ENCODE data around the gene FBXL13. TPM values are rescaled to one million over a fixed set of nuclear protein-coding genes. Genes with fewer than 3 reads are reported as not detected.

The FBXL13 gene
- total and polyA plus RNA-seq, 2 experiments from 2014 or later = 1.2 to 2.5 TPM

DNA sequence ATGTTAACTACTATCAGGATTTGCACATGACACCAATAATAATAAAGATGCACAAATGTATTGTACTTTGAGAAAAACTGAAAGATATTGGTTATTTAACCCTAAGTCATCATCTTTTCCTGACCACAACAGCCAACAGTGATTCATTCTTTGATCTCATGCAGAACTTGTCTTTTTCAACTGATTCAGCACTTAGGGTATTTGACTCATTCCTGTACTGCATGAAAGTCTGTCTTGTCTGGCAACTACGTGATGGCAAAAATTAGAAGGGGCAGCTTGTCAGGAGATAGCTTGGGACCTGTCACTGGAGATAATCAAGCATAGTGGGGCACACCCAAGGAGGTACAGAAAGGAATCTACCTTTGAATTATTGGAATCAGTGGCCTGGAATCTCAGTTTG is 239.6 kb downstream of the FBXL13 start:
- H3K9me2 ChIP-seq (ENCODE audit: insufficient read depth) = no peaks in the 10 kb centered on the region
- H3F3A ChIP-seq (replicated peaks; ENCODE audit: low read depth) = no peaks in the 10 kb centered on the region
- Mint-ChIP-seq H3K4me3 (no peak overlapping the region), H3K4me1 (peaks cover 3% of the 10 kb centered on the region; the same call in 2 of the 3 replicates), H3K36me3 (ENCODE audit: low read depth) (no peaks in the 10 kb centered on the region), H3K27me3 (ENCODE audit: insufficient read depth, low read depth, poor library complexity) (no peaks in the 10 kb centered on the region), H3K9me3 (no peaks in the 10 kb centered on the region), H3K27ac (no peak overlapping the region)
- no peak overlapping the region for H3K27ac ChIP-seq (ENCODE audit: low read depth)
- H3K36me3 ChIP-seq (ENCODE audit: insufficient read depth) = no peaks in the 10 kb centered on the region
- no peaks in the 10 kb centered on the region for H3K27me3 ChIP-seq (ENCODE audit: insufficient read depth)
- DNase-seq (ENCODE audit: low spot score) (no peak), ATAC-seq (no peak)
- no peaks in the 10 kb centered on the region for H3K79me2 ChIP-seq (replicated peaks; ENCODE audit: insufficient read depth)
- TF ChIP-seq STAT1 (IDR thresholded peaks at IDR 0.05; ENCODE audit: unreplicated experiment) (no peak), EZH2phosphoT487 (IDR thresholded peaks at IDR 0.05; ENCODE audit: unreplicated experiment) (no peak), NANOG (IDR thresholded peaks at IDR 0.05; ENCODE audit: borderline replicate concordance) (no peak), CREB1 (CRISPR knock-in tag; IDR thresholded peaks at IDR 0.05; ENCODE audit: low read depth) (no peak)
- H3K4me2 ChIP-seq = no peak overlapping the region
- H3K4me3 ChIP-seq = no peak overlapping the region
- no peaks in the 10 kb centered on the region for H4K20me1 ChIP-seq (replicated peaks; ENCODE audit: insufficient read depth)
- no peak overlapping the region for H2AFZ ChIP-seq
- no peaks in the 10 kb centered on the region for H3K4me1 ChIP-seq (ENCODE audit: insufficient read depth)

DNA sequence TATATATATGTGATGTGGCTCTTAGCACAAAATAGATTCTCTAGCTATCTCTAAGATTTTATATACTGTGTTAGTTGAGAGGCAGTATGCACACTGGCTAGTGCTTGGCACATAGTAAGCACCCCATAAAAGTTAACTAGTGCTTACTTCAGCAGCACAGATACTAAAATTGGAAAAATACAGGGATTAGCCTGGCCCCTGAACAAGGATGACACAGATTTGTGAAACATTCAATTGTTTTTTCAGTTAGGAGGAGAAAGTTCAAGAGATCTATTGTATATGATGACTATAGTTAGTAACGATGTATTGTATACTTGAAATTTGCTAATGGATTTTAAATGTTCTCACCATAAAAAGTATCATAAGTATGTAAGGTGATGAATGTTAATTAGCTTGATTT is 240.1 kb downstream of the FBXL13 start:
- Histone ChIP-seq H2AFZ (no peak overlapping the region), H3F3A (replicated peaks; ENCODE audit: low read depth) (no peaks in the 10 kb centered on the region), H3K27ac (ENCODE audit: low read depth) (no peak overlapping the region), H3K4me2 (no peak overlapping the region), H3K4me1 (ENCODE audit: insufficient read depth) (no peaks in the 10 kb centered on the region), H3K4me3 (no peak overlapping the region), H4K20me1 (replicated peaks; ENCODE audit: insufficient read depth) (no peaks in the 10 kb centered on the region), H3K9me2 (ENCODE audit: insufficient read depth) (no peaks in the 10 kb centered on the region), H3K27me3 (ENCODE audit: insufficient read depth) (no peaks in the 10 kb centered on the region), H3K79me2 (replicated peaks; ENCODE audit: insufficient read depth) (no peaks in the 10 kb centered on the region), H3K36me3 (ENCODE audit: insufficient read depth) (no peaks in the 10 kb centered on the region)
- H3K36me3 Mint-ChIP-seq (ENCODE audit: low read depth) = no peaks in the 10 kb centered on the region
- H3K9me3 Mint-ChIP-seq = no peaks in the 10 kb centered on the region
- DNase-seq (ENCODE audit: low spot score) = no peak
- H3K27ac Mint-ChIP-seq = no peak overlapping the region
- ATAC-seq = no peak
- no peak overlapping the region for H3K4me3 Mint-ChIP-seq
- no peak for TF ChIP-seq ZNF331 (CRISPR knock-in tag; IDR thresholded peaks at IDR 0.05; ENCODE audit: low read depth)
- no peak for TF ChIP-seq EZH2 (IDR thresholded peaks at IDR 0.05; ENCODE audit: low read depth, unreplicated experiment)
- no peak for TF ChIP-seq CREB1 (CRISPR knock-in tag; IDR thresholded peaks at IDR 0.05; ENCODE audit: low read depth)
- peaks cover 5% of the 10 kb centered on the region; the same call in 2 of the 3 replicates for H3K4me1 Mint-ChIP-seq
- H3K27me3 Mint-ChIP-seq (ENCODE audit: insufficient read depth, low read depth, poor library complexity) = no peaks in the 10 kb centered on the region

DNA sequence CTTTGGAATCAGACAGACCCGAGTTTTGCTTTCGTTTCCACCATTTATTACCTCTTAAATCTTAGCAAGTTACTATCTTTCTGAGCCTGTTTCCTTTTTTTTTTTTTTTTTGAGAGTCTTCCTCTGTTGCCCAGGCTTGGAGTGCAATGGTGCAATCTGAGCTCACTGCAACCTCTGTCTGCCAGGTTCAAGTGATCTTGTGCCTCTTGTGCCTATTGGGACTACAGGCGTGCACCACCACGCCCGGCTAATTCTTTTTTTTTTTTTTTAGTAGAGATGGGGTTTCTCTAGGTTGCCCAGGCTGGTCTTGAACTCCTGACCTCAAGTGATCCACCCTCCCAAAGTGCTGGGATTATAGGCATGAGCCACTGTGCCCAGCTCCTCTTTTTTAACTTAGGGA is 241.3 kb downstream of the FBXL13 start:
- Histone ChIP-seq H3F3A (replicated peaks; ENCODE audit: low read depth) (no peaks in the 10 kb centered on the region), H2AFZ (no peak overlapping the region), H3K36me3 (ENCODE audit: insufficient read depth) (no peaks in the 10 kb centered on the region), H4K20me1 (replicated peaks; ENCODE audit: insufficient read depth) (no peaks in the 10 kb centered on the region), H3K27ac (ENCODE audit: low read depth) (no peak overlapping the region), H3K27me3 (ENCODE audit: insufficient read depth) (no peaks in the 10 kb centered on the region), H3K4me2 (no peak overlapping the region), H3K4me1 (ENCODE audit: insufficient read depth) (no peaks in the 10 kb centered on the region), H3K9me2 (ENCODE audit: insufficient read depth) (no peaks in the 10 kb centered on the region), H3K79me2 (replicated peaks; ENCODE audit: insufficient read depth) (no peaks in the 10 kb centered on the region), H3K4me3 (no peak overlapping the region)
- Mint-ChIP-seq H3K27ac (no peak overlapping the region), H3K27me3 (ENCODE audit: insufficient read depth, low read depth, poor library complexity) (no peaks in the 10 kb centered on the region), H3K9me3 (no peaks in the 10 kb centered on the region), H3K4me3 (no peak overlapping the region), H3K4me1 (peaks cover 9% of the 10 kb centered on the region; the same call in 2 of the 3 replicates), H3K36me3 (ENCODE audit: low read depth) (no peaks in the 10 kb centered on the region)
- no peak for ATAC-seq
- no peak for DNase-seq (ENCODE audit: low spot score)
- TF ChIP-seq JUNB (IDR thresholded peaks at IDR 0.05; ENCODE audit: unreplicated experiment) (no peak), ZNF114 (CRISPR knock-in tag; IDR thresholded peaks at IDR 0.05) (no peak), NANOG (IDR thresholded peaks at IDR 0.05; ENCODE audit: borderline replicate concordance) (no peak), ZNF331 (CRISPR knock-in tag; IDR thresholded peaks at IDR 0.05; ENCODE audit: low read depth) (no peak), EZH2 (IDR thresholded peaks at IDR 0.05; ENCODE audit: low read depth, unreplicated experiment) (no peak)
- TF ChIP-seq, protein P1, sequence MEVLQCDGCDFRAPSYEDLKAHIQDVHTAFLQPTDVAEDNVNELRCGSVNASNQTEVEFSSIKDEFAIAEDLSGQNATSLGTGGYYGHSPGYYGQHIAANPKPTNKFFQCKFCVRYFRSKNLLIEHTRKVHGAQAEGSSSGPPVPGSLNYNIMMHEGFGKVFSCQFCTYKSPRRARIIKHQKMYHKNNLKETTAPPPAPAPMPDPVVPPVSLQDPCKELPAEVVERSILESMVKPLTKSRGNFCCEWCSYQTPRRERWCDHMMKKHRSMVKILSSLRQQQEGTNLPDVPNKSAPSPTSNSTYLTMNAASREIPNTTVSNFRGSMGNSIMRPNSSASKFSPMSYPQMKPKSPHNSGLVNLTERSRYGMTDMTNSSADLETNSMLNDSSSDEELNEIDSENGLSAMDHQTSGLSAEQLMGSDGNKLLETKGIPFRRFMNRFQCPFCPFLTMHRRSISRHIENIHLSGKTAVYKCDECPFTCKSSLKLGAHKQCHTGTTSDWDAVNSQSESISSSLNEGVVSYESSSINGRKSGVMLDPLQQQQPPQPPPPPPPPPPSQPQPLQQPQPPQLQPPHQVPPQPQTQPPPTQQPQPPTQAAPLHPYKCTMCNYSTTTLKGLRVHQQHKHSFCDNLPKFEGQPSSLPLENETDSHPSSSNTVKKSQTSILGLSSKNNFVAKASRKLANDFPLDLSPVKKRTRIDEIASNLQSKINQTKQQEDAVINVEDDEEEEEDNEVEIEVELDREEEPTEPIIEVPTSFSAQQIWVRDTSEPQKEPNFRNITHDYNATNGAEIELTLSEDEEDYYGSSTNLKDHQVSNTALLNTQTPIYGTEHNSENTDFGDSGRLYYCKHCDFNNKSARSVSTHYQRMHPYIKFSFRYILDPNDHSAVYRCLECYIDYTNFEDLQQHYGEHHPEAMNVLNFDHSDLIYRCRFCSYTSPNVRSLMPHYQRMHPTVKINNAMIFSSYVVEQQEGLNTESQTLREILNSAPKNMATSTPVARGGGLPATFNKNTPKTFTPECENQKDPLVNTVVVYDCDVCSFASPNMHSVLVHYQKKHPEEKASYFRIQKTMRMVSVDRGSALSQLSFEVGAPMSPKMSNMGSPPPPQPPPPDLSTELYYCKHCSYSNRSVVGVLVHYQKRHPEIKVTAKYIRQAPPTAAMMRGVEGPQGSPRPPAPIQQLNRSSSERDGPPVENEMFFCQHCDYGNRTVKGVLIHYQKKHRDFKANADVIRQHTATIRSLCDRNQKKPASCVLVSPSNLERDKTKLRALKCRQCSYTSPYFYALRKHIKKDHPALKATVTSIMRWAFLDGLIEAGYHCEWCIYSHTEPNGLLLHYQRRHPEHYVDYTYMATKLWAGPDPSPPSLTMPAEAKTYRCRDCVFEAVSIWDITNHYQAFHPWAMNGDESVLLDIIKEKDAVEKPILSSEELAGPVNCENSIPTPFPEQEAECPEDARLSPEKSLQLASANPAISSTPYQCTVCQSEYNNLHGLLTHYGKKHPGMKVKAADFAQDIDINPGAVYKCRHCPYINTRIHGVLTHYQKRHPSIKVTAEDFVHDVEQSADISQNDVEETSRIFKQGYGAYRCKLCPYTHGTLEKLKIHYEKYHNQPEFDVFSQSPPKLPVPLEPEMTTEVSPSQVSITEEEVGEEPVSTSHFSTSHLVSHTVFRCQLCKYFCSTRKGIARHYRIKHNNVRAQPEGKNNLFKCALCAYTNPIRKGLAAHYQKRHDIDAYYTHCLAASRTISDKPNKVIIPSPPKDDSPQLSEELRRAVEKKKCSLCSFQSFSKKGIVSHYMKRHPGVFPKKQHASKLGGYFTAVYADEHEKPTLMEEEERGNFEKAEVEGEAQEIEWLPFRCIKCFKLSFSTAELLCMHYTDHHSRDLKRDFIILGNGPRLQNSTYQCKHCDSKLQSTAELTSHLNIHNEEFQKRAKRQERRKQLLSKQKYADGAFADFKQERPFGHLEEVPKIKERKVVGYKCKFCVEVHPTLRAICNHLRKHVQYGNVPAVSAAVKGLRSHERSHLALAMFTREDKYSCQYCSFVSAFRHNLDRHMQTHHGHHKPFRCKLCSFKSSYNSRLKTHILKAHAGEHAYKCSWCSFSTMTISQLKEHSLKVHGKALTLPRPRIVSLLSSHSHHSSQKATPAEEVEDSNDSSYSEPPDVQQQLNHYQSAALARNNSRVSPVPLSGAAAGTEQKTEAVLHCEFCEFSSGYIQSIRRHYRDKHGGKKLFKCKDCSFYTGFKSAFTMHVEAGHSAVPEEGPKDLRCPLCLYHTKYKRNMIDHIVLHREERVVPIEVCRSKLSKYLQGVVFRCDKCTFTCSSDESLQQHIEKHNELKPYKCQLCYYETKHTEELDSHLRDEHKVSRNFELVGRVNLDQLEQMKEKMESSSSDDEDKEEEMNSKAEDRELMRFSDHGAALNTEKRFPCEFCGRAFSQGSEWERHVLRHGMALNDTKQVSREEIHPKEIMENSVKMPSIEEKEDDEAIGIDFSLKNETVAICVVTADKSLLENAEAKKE (CRISPR knock-in tag; IDR thresholded peaks at IDR 0.05) = no peak
- TF ChIP-seq, protein P2, sequence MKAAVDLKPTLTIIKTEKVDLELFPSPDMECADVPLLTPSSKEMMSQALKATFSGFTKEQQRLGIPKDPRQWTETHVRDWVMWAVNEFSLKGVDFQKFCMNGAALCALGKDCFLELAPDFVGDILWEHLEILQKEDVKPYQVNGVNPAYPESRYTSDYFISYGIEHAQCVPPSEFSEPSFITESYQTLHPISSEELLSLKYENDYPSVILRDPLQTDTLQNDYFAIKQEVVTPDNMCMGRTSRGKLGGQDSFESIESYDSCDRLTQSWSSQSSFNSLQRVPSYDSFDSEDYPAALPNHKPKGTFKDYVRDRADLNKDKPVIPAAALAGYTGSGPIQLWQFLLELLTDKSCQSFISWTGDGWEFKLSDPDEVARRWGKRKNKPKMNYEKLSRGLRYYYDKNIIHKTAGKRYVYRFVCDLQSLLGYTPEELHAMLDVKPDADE (IDR thresholded peaks at IDR 0.05) = no peak

All from GM23338 (cell line).